SK-N-SH (cell line): ENCODE results near the gene GATAD2A.

ENCODE experiments used
- CHD2 ChIP-seq: fragments of 150-350 bp; IDR thresholded peaks from 2 replicates; pipeline ENCODE4 v1.6.1; 2018; ENCODE audit warnings: low read length; ENCODE audit not compliant: partially characterized antibody
- ELF1 ChIP-seq: IDR thresholded peaks from 2 replicates; pipeline ENCODE4 v1.4.0; 2012
- TF ChIP-seq, protein P1 (sequence below): IDR thresholded peaks from 2 replicates; pipeline ENCODE4 v1.4.0; 2012; ENCODE audit warnings: low read depth
- TF ChIP-seq, protein P2 (sequence below): fragments of 200-600 bp; sonication (generic); IDR thresholded peaks from 2 replicates; pipeline ENCODE4 v1.6.1; 2017; ENCODE audit warnings: antibody characterized with exemption, mild to moderate bottlenecking, moderate library complexity

DNA sequence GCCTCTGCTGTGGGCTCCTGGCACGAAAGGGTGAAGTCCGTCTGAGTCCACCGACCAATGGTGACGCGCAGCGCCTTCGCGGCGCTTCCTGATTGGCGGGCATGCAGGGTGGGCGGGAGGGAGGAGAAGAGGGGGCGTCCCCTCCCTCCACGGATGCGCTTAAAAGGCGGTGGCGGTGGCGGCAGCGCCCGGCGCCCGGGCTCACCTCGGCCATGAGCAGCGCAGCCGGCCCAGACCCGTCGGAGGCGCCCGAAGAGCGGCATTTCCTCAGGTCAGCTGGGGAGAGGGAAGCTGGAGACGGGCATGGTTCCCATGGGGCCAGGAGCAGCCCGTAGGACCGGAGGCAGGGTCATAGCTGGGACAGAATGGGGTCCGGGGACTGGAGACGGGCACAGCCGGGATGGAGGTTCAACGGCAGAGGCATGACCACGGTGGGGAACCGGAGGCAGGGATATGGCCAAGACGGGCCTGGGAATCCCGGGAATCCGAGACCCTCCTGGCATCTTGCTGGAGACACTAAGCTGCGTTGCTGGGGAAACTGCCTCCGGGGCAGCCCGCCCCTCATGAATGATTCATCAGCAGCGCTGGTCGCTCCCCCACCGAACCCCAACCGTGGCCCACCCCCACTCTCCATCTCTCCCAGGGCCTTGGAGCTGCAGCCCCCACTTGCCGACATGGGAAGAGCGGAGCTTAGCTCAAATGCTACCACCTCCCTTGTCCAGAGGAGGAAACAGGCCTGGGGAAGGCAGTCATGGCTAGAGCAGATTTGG, 123.4 kb downstream of the GATAD2A start, which contains the start of gene YJEFN3:
- no peak for TF ChIP-seq ELF1
- TF ChIP-seq, protein P1, sequence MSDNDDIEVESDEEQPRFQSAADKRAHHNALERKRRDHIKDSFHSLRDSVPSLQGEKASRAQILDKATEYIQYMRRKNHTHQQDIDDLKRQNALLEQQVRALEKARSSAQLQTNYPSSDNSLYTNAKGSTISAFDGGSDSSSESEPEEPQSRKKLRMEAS = no peak
- no peak for TF ChIP-seq CHD2
- TF ChIP-seq, protein P2, sequence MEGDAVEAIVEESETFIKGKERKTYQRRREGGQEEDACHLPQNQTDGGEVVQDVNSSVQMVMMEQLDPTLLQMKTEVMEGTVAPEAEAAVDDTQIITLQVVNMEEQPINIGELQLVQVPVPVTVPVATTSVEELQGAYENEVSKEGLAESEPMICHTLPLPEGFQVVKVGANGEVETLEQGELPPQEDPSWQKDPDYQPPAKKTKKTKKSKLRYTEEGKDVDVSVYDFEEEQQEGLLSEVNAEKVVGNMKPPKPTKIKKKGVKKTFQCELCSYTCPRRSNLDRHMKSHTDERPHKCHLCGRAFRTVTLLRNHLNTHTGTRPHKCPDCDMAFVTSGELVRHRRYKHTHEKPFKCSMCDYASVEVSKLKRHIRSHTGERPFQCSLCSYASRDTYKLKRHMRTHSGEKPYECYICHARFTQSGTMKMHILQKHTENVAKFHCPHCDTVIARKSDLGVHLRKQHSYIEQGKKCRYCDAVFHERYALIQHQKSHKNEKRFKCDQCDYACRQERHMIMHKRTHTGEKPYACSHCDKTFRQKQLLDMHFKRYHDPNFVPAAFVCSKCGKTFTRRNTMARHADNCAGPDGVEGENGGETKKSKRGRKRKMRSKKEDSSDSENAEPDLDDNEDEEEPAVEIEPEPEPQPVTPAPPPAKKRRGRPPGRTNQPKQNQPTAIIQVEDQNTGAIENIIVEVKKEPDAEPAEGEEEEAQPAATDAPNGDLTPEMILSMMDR = no peak
